ENCODE results near the gene EPAS1.

DNA sequence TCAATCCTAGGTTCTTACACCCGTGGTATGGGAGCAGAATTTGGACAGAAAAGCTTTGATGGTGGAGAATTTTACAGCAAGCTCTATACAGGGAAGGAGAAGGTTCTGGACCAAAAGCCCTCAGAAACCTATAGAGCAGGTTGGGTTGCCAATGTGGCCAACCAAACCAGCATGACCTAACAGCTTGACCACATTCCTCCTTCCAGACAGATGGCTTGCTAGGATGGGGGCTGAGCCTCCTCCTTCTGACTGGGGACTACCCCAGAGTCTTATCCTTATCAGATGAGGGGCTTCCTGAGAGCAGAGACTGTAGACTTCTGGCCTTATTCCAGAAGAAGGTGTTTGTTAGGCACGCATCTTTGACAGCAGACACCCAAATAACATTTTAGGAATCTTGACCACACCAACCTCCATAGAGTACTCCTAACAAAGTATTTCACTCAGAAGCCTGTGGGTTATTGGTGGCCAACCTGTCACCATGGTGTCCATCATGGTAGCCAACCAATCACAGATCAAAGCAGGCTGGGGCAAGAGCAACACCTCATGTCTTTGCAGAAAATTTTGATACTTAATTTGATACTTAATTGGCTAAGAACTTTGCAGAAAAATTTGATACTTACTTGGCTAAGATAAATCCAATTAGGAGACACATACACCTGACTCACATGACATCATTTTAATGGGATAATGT is 34.8 kb upstream of the EPAS1 start:
- TF ChIP-seq, protein P1, sequence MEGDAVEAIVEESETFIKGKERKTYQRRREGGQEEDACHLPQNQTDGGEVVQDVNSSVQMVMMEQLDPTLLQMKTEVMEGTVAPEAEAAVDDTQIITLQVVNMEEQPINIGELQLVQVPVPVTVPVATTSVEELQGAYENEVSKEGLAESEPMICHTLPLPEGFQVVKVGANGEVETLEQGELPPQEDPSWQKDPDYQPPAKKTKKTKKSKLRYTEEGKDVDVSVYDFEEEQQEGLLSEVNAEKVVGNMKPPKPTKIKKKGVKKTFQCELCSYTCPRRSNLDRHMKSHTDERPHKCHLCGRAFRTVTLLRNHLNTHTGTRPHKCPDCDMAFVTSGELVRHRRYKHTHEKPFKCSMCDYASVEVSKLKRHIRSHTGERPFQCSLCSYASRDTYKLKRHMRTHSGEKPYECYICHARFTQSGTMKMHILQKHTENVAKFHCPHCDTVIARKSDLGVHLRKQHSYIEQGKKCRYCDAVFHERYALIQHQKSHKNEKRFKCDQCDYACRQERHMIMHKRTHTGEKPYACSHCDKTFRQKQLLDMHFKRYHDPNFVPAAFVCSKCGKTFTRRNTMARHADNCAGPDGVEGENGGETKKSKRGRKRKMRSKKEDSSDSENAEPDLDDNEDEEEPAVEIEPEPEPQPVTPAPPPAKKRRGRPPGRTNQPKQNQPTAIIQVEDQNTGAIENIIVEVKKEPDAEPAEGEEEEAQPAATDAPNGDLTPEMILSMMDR (IDR thresholded peaks at IDR 0.05): no peak
- TF ChIP-seq POLR2A (IDR thresholded peaks at IDR 0.05): no peak

Measured in heart left ventricle (tissue), 13 donors.